Heart right ventricle (tissue), 16 donors: Measurements from ENCODE around the gene APOA5. TPM values are rescaled to one million over a fixed set of nuclear protein-coding genes. Genes with fewer than 3 reads are reported as not detected.

Experiments
- ATAC-seq, 8 donors: fragments of 200-7000 bp; cut with Tn5 transposase; one replicate each; pipeline ENCODE4 v1.9.1; 2020; ENCODE audit warnings: mild to moderate bottlenecking in 8 of 8, moderate library complexity in 8 of 8, moderate number of reproducible peaks in 1 of 8
- DNase-seq, 2 donors: peaks; one replicate each; pipeline ENCODE4 v3.0.0-alpha.2; 2020
- H3K27ac ChIP-seq, 10 donors: fragments of 200-600 bp; sonication (generic) in 2 of 10; one replicate each; pipeline versions ENCODE4 v1.5.0 to v1.8.0; 2020 to 2022; ENCODE audit warnings: mild to moderate bottlenecking in 3 of 10
- H3K27me3 ChIP-seq, 7 donors: fragments of 200-600 bp; one replicate each; pipeline ENCODE4 v1.8.0; 2021 to 2022; ENCODE audit warnings: mild to moderate bottlenecking in 2 of 7
- H3K36me3 ChIP-seq, 9 donors: fragments of 200-600 bp; sonication (generic) in 1 of 9; one replicate each; pipeline versions ENCODE4 v1.5.0 to v1.8.0; 2020 to 2022; ENCODE audit warnings: mild to moderate bottlenecking in 2 of 9
- H3K4me1 ChIP-seq, 9 donors: fragments of 200-600 bp; sonication (generic) in 1 of 9; one replicate each; pipeline versions ENCODE4 v1.5.0 to v1.8.0; 2020 to 2022; ENCODE audit warnings: mild to moderate bottlenecking in 4 of 9
- H3K4me3 ChIP-seq, 10 donors: fragments of 200-600 bp; sonication (generic) in 2 of 10; one replicate each; pipeline versions ENCODE4 v1.5.0 to v1.8.0; 2020 to 2022; ENCODE audit warnings: mild to moderate bottlenecking in 7 of 10, moderate library complexity in 2 of 10
- H3K9me3 ChIP-seq, 11 donors: fragments of 200-600 bp in 10 of 11; sonication (generic) in 2 of 11; one replicate each; pipeline versions ENCODE4 v1.5.0 to v1.8.0; 2013 to 2022; ENCODE audit warnings: mild to moderate bottlenecking in 2 of 11, control low read depth in 1 of 11, moderate library complexity in 1 of 11
- CTCF ChIP-seq, 9 donors: fragments of 200-600 bp; sonication (generic) in 2 of 9; IDR thresholded peaks; one replicate each; pipeline versions ENCODE4 v1.5.0 to v1.8.0; 2021 to 2022; ENCODE audit warnings: antibody characterized with exemption in 9 of 9, mild to moderate bottlenecking in 5 of 9, moderate library complexity in 1 of 9
- WGBS, 2 donors: extraction: QIAGEN DNeasy Blood & Tissue Kit; methylation state at CpG; one replicate each; pipeline ENCODE4 v1.1.7; 2013; ENCODE audit warnings: inconsistent platforms in 1 of 2; 5-methylcytosine and 5-hydroxymethylcytosine counted together
- intact Hi-C, 10 donors: fragments of 100-400 bp; cut with DNase I; formaldehyde crosslinking; loops; one replicate each; pipeline versions ENCODE4 v1.11.1 to v1.14.2; 2022
- polyA plus RNA-seq, 2 donors: library from polyadenylated mRNA; stranded (reverse); fragments of 200-250 nt; gene quantifications; one replicate each; pipeline ENCODE4 v1.2.3, GENCODE V29; 2013
- total RNA-seq, 10 donors: library from RNA; stranded (reverse); fragmentation: NEBNext Ultra II Directional in 3 of 10; extraction: Animal tissue kit (Norgen Biotek cat#: 25700) in 3 of 10; gene quantifications; one replicate each; pipeline versions ENCODE4 v1.2.1 to v1.2.4, GENCODE V29; 2021 to 2023
- donor health status: Arrhythmogenic right ventricular cardiomyopathy.
- donor health status: ischemic (EF 13 %, LVEDD 7.1; RV severe dilation, severe dysfunction).
- donor health status: healthy with polysubstance abuse.
- donor health status: DM: no; HTN: yes; CAD: no.
- donor health status: DM: no; HTN: no; CAD: no.
- donor health status: ischemic (EF 25% LVEDD 6.9; RV normal size, moderate dysfunction).
- donor health status: ischemic (EF 25% LVEDD 5.7; RV mildly dilated, moderate dysfunction).
- donor health status: healthy.
- donor health status: DM: yes; HTN: yes; CAD: no.
- donor health status: Ischemic cardiomyopathy.
- donor health status: ischemic (EF 35%, LVEDD 5.7; RV mildly dilated, moderate dysfunction).
- donor health status: nonischemic (EF 11% LVEDD 7.7; RV severe dilation, severe dysfunction).
- donor health status: DM: yes; HTN: yes; CAD: no.
- donor health status: PGD.
- donor health status: ischemic (EF 29% LVEDD 5.4; RV normal size, mild dysfunction).
- donor health status: nonischemic (EF 23%, LVEDD 6.1; RV moderate dilation, normal function).

Gene APOA5
- total and polyA plus RNA-seq, 12 donors: not detected

DNA sequence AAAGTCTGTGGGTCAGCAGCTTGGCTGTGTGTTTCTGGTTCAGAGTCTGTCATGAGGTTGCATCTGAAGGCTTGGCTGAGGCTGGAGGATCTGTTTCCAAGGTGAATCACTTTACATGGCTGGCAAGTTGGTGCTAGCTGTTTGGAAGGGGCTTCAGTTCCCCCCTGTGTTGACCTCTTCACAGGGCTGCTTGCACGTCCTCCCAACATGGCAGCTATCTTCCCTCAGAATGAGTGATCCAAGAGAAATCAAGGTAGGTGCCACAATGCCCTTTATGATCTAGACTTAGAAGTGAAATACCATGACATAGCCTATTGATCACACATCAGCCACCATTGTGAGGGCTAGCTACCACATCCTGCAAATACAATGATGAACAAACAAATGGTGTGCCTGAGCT is 21.5 kb upstream of the APOA5 start:
- H3K9me3 ChIP-seq: peaks cover 0 to 4% (median 0%) of the 10 kb centered on the region in 11 donors
- H3K4me1 ChIP-seq: peaks cover 0 to 13% (median 0%) of the 10 kb centered on the region in 9 donors
- no peak overlapping the region for H3K4me3 ChIP-seq
- DNase-seq (no peak), ATAC-seq (no peak)
- TF ChIP-seq CTCF (IDR thresholded peaks at IDR 0.05): no peak
- H3K27ac ChIP-seq: no peak overlapping the region
- intact Hi-C loops: no loop called here
- WGBS, 2 donors: 95 to 96% methylated on average over 1 of the region's 1 CpG
- H3K27me3 ChIP-seq: no peaks in the 10 kb centered on the region
- H3K36me3 ChIP-seq: no peaks in the 10 kb centered on the region

- TF ChIP-seq CTCF (IDR thresholded peaks at IDR 0.05): no peak
- intact Hi-C loops: no loop called here
- 79 to 93% methylated on average over 4 of the region's 4 CpGs for WGBS, 2 donors
These were observed 20.4 kb upstream of the APOA5 start for GRCh38 chr11:116812109-116812508.

GRCh38 chr11:116811194-116811593 is 19.5 kb upstream of the APOA5 start:
- H3K36me3 ChIP-seq: no peaks in the 10 kb centered on the region
- H3K27me3 ChIP-seq: no peaks in the 10 kb centered on the region
- H3K9me3 ChIP-seq: peaks cover 0 to 4% (median 0%) of the 10 kb centered on the region in 11 donors
- H3K27ac ChIP-seq: no peak overlapping the region
- intact Hi-C loops: no loop called here
- 84 to 87% methylated on average over 3 of the region's 3 CpGs for WGBS, 2 donors
- H3K4me1 ChIP-seq: peaks cover 0 to 13% (median 0%) of the 10 kb centered on the region in 9 donors
- H3K4me3 ChIP-seq: no peak overlapping the region
- ATAC-seq (no peak), DNase-seq (no peak)
- no peak for TF ChIP-seq CTCF (IDR thresholded peaks at IDR 0.05)

More at GRCh38 chr11:116812109-116812508, 20.4 kb upstream of the APOA5 start:
- ATAC-seq (no peak), DNase-seq (no peak)
- peaks cover 0 to 13% (median 0%) of the 10 kb centered on the region in 9 donors for H3K4me1 ChIP-seq
- H3K4me3 ChIP-seq: no peak overlapping the region
- H3K9me3 ChIP-seq: peaks cover 0 to 4% (median 0%) of the 10 kb centered on the region in 11 donors
- H3K27ac ChIP-seq: no peak overlapping the region
- H3K36me3 ChIP-seq: no peaks in the 10 kb centered on the region
- H3K27me3 ChIP-seq: no peaks in the 10 kb centered on the region

DNA sequence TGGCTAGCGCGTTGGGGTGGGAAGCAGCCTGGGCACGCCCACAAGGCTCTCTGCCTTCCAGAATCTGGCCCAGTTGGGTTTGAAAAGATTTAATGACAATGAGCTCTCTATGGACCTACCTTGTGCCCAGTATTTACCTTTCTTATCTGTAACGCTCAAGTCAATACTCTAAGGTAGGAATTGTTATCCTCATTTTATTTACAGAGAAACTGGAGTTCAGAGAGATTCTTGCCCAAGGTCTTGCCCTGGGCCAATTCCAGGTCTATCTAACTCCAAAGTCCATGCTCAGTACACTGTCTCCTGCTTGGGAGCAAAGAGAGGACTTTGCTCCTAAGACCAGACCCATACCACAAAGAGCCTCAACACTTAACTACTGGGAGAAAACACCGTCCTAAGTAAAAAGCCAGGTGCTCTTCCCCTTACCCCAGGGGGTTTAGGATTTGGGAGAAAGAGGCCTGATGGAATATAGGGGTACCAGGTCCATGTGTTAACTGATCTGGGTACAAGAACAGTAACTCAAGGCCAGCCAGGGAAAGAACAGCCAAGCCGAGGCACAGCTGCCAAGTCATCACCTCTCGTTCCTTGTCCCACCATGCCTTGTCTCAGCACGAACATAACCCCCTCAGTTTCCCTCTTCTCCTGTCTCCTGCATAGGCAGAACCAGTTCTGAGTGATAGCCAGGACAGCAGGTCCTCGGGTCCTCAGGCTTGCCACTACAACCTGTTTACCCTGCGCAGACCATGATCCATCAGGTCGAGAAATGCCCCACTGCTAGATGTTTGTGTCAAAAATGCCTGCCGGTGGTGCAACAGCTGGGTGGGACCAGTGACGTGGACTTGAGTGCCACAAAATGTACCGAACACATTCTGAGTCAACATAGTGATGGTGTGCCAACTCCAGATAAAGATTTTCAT is 16.8 kb upstream of the APOA5 start:
- no peak for TF ChIP-seq CTCF (IDR thresholded peaks at IDR 0.05)
- peak in 1 of 8 donors; percentile 37 for ATAC-seq
- no peak for DNase-seq
- intact Hi-C loops: no loop called here
- WGBS, 2 donors: 80 to 84% methylated on average over 14 of the region's 14 CpGs
- Histone ChIP-seq H3K36me3 (no peaks in the 10 kb centered on the region), H3K4me3 (no peak overlapping the region), H3K27ac (no peak overlapping the region), H3K4me1 (peaks cover 0 to under 1% (median 0%) of the 10 kb centered on the region in 9 donors), H3K27me3 (no peaks in the 10 kb centered on the region), H3K9me3 (peaks cover 0 to 4% (median 0%) of the 10 kb centered on the region in 11 donors)
